Activated T-cell treated with anti-CD3 and anti-CD28 coated beads, Interleukin-2, amount 50 U/mL, for 72 hours (primary cell): ENCODE measurements around the gene ILF2. TPM values are rescaled to one million over a fixed set of nuclear protein-coding genes. Genes with fewer than 3 reads are reported as not detected.
"Not testable (repeated sequence)": the region's sequence is repeated elsewhere in the genome, so short reads cannot be mapped to it uniquely, and the experiment has no call there.

Experiments
- ATAC-seq, 2 donors: fragments of 150-1000 bp; cut with Tn5 transposase; replicated peaks in 1 of 2; 2 replicates each; pipeline ENCODE4 v1.10.0; 2021; ENCODE audit warnings: moderate library complexity in 2 of 2, mild to moderate bottlenecking in 1 of 2
- DNase-seq, 2 donors: peaks; one replicate each; pipeline ENCODE4 v3.0.0; 2021 to 2022; ENCODE audit warnings: mixed read lengths in 1 of 2
- H3K27ac Mint-ChIP-seq: one replicate; pipeline ENCODE4 v1.8.0; 2022; ENCODE audit warnings: mild to moderate bottlenecking, moderate library complexity, mixed read lengths
- H3K27me3 Mint-ChIP-seq: one replicate; pipeline ENCODE4 v1.8.0; 2022; ENCODE audit warnings: low read depth, mixed read lengths
- H3K36me3 Mint-ChIP-seq, 2 donors: one replicate each; pipeline ENCODE4 v1.8.0; 2022; ENCODE audit warnings: mixed read lengths in 2 of 2, mild to moderate bottlenecking in 1 of 2; ENCODE audit not compliant: insufficient read depth in 2 of 2
- H3K4me1 Mint-ChIP-seq: one replicate; pipeline ENCODE4 v1.8.0; 2022; ENCODE audit warnings: low read depth, mixed read lengths
- H3K4me3 Mint-ChIP-seq, 2 donors: one replicate each; pipeline ENCODE4 v1.8.0; 2022; ENCODE audit warnings: mild to moderate bottlenecking in 2 of 2, mixed read lengths in 2 of 2, moderate library complexity in 2 of 2
- H3K9me3 Mint-ChIP-seq, 2 donors: one replicate each; pipeline ENCODE4 v1.8.0; 2022; ENCODE audit warnings: mixed read lengths in 2 of 2
- total RNA-seq, 2 donors: library from RNA; stranded (reverse); gene quantifications; one replicate each; pipeline ENCODE4 v1.2.3, GENCODE V29; 2022

The ILF2 gene
- total RNA-seq, 2 donors from 2014 or later = 245 to 312 TPM

DNA sequence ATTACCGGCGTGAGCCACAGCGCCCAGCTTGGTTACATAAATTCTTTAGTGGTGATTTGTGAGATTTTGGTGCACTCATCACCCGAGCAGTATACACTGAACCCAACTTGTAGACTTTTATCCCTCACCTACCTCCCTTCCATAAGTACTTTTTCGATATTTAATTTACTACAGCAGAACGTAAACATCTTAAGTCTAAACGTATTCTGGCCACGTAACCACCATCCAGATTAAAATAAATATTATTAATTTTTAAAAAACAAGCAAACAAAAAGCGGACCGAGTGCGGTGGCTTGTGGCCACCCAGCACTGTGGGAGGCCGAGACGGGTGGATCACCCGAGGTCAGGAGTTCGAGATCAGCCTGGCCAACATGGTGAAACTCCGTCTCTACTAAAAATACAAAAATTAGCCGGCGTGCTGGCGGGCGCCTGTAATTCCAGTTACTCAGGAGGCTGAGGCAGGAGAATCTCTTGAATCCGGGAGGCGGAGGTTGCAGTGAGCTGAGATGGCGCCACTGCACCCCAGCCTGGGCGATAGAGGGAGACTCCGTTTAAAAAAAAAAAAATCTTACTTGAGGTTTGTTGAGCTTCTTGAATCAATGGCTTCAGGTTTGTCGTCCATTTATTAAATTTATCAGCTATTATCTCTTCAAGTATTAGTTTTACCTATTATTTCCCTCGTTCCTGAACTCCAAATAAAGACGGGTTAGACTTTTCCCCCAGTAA is 998 bp upstream of the ILF2 start:
- H3K27me3 Mint-ChIP-seq, H3K4me3 Mint-ChIP-seq, H3K9me3 Mint-ChIP-seq, H3K4me1 Mint-ChIP-seq: not testable (repeated sequence)
- peak; percentile 43 to 50 for ATAC-seq
- Mint-ChIP-seq H3K36me3 (peaks cover 17 to 34% of the 10 kb centered on the region in 2 donors), H3K27ac (peak overlapping the region; percentile 95)
- DNase-seq = peak; percentile 60

DNA sequence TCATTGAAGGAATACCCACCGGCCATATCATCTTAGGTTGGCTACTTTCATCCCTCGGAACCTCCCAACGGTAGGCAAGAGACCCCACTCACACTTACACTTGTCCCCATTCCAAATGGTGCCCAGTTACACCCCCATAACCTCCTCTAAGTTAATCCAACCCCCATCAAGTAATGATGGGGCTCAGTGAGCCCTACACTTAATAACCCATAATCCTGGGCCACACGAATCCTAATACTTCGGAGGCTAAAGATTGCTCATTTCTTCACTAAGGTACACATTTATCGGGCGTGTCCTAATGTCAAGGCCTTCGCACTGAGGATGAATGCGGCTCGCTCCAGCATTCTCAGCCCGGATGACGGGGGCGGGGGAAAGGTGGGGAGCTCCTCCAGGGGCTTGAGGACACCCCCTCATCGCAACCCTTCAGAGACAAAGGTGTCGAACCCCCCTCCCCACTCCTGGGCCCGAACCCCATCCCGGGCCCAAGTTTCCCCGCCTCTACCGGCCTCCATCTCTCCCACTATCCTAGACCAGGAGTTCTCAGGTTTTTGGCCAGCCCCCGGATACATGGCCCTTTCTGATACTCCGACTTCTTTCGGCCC is 435 bp downstream of the ILF2 start:
- DNase-seq = peak; percentile 28 to 32
- Mint-ChIP-seq H3K27ac (peak overlapping the region; percentile 86), H3K36me3 (peaks cover 21 to 44% of the 10 kb centered on the region in 2 donors), H3K4me3 (no peak overlapping the region), H3K9me3 (no peaks in the 10 kb centered on the region), H3K4me1 (peaks cover 13% of the 10 kb centered on the region), H3K27me3 (no peaks in the 10 kb centered on the region)
- no peak for ATAC-seq

DNA sequence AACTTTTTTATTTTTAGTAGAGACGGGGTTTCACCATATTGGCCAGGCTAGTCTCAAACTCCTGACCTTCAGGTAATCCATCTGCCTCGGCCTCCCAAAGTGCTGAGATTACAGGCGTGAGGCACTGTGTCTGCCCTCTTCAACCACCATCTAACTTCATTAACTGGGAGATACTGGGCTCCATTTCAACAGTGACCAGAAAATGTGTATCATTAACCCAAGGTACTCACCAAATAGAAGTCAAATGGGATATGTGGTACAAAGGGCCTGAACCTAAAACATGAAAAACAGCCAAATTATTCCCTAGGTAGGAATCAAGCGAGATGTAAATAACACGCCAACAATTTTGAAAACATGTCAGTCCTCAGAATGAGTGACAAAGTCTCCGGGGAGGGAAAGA is 1.2 kb downstream of the ILF2 start:
- Mint-ChIP-seq H3K4me1 (peaks cover 13% of the 10 kb centered on the region), H3K4me3 (no peak overlapping the region), H3K9me3 (no peaks in the 10 kb centered on the region), H3K27ac (peak overlapping the region; percentile 86), H3K36me3 (peaks cover 24 to 50% of the 10 kb centered on the region in 2 donors), H3K27me3 (no peaks in the 10 kb centered on the region)
- DNase-seq (no peak), ATAC-seq (no peak)

DNA sequence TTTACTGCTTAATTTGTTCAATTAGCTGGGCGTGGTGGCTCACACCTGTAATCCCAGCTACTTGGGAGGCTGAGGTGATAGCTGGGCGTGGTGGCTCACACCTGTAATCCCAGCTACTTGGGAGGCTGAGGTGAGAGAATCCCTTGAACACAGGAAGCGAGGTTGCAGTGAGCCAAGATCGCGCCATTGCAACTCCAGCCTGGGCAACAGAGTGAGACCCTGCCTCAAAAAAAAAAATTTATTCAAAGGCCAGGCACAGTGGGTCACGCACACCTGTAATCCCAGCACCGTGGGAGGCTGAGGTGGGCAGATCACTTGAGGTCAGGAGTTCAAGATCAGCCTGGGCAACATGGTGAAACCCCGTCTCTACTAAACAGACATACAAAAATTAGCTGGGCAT is 2.1 kb downstream of the ILF2 start:
- H3K27me3 Mint-ChIP-seq, H3K4me3 Mint-ChIP-seq, DNase-seq, ATAC-seq, H3K9me3 Mint-ChIP-seq: not testable (repeated sequence)
- H3K36me3 Mint-ChIP-seq = peaks cover 24 to 52% of the 10 kb centered on the region in 2 donors
- peak overlapping the region; percentile 89 for H3K27ac Mint-ChIP-seq
- peaks cover 13% of the 10 kb centered on the region for H3K4me1 Mint-ChIP-seq

- ATAC-seq = no peak
- no peak for DNase-seq
- Mint-ChIP-seq H3K4me3 (peak overlapping the region in 1 of 2 donors; percentile 64), H3K36me3 (peaks cover 24 to 55% of the 10 kb centered on the region in 2 donors), H3K27me3 (no peaks in the 10 kb centered on the region), H3K9me3 (no peaks in the 10 kb centered on the region), H3K27ac (peak overlapping the region; percentile 89), H3K4me1 (peaks cover 11% of the 10 kb centered on the region)
These were observed 3.4 kb downstream of the ILF2 start for GRCh38 chr1:153667439-153667838.

GRCh38 chr1:153663211-153663610 is 7.6 kb downstream of the ILF2 start:
- ATAC-seq = no peak
- Mint-ChIP-seq H3K27me3 (no peaks in the 10 kb centered on the region), H3K4me1 (peaks cover 28% of the 10 kb centered on the region), H3K4me3 (no peak overlapping the region), H3K9me3 (no peaks in the 10 kb centered on the region), H3K27ac (no peak overlapping the region), H3K36me3 (peaks cover 13 to 52% of the 10 kb centered on the region in 2 donors)
- no peak for DNase-seq

- H3K36me3 Mint-ChIP-seq = peaks cover 8 to 42% of the 10 kb centered on the region in 2 donors
- ATAC-seq = no peak
- H3K9me3 Mint-ChIP-seq = no peaks in the 10 kb centered on the region
- H3K27ac Mint-ChIP-seq = no peak overlapping the region
- H3K27me3 Mint-ChIP-seq = no peaks in the 10 kb centered on the region
- H3K4me1 Mint-ChIP-seq = peaks cover 34% of the 10 kb centered on the region
- H3K4me3 Mint-ChIP-seq = no peak overlapping the region
- DNase-seq = no peak
These were observed 8.5 kb downstream of the ILF2 start for GRCh38 chr1:153662269-153662668.

GRCh38 chr1:153661111-153661708 is 9.6 kb downstream of the ILF2 start:
- Mint-ChIP-seq H3K27me3 (no peaks in the 10 kb centered on the region), H3K4me3 (peak overlapping the region in 1 of 2 donors; percentile 29), H3K9me3 (no peaks in the 10 kb centered on the region), H3K4me1 (peaks cover 30% of the 10 kb centered on the region), H3K36me3 (peaks cover 8 to 36% of the 10 kb centered on the region in 2 donors), H3K27ac (peak overlapping the region; percentile 74)
- no peak for DNase-seq
- ATAC-seq = no peak

DNA sequence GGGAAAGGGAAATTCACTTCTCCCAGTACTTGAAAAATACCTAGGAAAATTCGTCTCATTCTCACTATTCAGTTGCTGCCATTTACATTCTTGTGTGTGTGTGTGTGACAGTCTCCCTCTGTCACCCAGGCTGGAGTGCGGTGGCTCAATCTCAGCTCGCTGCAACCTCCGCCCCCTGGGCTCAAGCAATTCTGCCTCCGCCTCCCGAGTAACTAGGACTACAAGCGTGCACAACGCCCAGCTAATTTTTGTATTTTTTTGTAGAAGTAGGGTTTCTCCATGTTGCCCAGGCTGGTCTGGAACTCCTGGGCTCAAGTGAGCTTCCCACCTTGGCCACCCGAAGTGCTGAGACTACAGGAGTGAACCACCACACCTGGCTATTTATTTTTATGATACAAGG is 11.1 kb downstream of the ILF2 start:
- peaks cover 28% of the 10 kb centered on the region for H3K4me1 Mint-ChIP-seq
- peak overlapping the region; percentile 85 for H3K27ac Mint-ChIP-seq
- ATAC-seq = no peak
- peaks cover 1 to 22% of the 10 kb centered on the region in 2 donors for H3K36me3 Mint-ChIP-seq
- H3K27me3 Mint-ChIP-seq = no peaks in the 10 kb centered on the region
- peak overlapping the region; percentile 90 to 97 for H3K4me3 Mint-ChIP-seq
- no peaks in the 10 kb centered on the region for H3K9me3 Mint-ChIP-seq
- no peak for DNase-seq

GRCh38 chr1:153659175-153659534 is 11.6 kb downstream of the ILF2 start:
- ATAC-seq = no peak

DNA sequence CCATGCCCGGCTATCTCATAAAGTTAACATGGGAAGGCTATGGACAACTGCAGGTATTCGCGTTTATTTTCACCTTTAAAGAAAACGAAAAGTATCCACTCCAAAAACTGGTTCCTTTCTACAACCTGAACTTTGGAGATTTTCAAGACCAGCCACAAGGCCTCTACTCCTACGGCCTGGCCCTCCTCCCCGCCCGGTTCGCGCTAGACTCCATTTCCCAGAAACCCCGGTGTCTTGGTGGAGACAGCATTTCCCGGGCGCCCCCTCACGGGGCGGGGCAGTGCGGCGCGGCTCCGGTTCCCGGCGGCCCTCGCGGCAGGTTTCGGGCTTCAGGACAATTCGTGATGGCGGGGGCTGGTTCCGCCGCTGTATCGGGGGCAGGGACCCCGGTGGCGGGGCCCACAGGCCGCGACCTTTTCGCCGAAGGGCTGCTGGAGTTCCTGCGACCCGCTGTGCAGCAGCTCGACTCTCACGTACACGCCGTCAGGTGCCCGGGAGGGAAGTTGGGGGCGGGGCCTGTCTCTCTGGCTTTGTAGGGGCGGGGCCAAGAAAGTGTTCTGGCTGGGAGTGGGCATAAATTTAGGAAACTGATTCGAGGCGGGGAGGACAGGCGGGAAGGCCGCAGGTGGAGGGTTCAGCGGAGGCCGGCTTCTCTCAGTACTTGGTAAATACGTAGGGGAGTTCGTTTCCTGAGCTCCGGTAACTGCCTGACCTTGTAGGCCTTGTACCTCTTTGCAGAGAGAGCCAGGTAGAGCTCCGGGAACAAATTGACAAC is 12.2 kb downstream of the ILF2 start, which contains the start of gene SNAPIN:
TSS of gene SNAPIN (plus strand) at position 304 of the 775 bp plus-strand sequence. CDS start at position 345, 41 bp downstream.
- peak within 1 kb of the TSS; percentile 85 for H3K27ac Mint-ChIP-seq
- peak; percentile 95 for DNase-seq

More at GRCh38 chr1:153659175-153659534, 11.6 kb downstream of the ILF2 start:
- Mint-ChIP-seq H3K4me1 (peaks cover 28% of the 10 kb centered on the region), H3K27me3 (no peaks in the 10 kb centered on the region), H3K9me3 (no peaks in the 10 kb centered on the region), H3K36me3 (peaks cover 1 to 22% of the 10 kb centered on the region in 2 donors), H3K27ac (peak overlapping the region; percentile 85), H3K4me3 (peak overlapping the region; percentile 90 to 97)
- DNase-seq = no peak

GRCh38 chr1:153655333-153655732 is 15.5 kb downstream of the ILF2 start:
- H3K27ac Mint-ChIP-seq = no peak overlapping the region
- H3K27me3 Mint-ChIP-seq = no peaks in the 10 kb centered on the region
- H3K36me3 Mint-ChIP-seq = no peaks in the 10 kb centered on the region
- H3K4me3 Mint-ChIP-seq = no peak overlapping the region
- ATAC-seq = no peak
- H3K4me1 Mint-ChIP-seq = peaks cover 20% of the 10 kb centered on the region
- no peaks in the 10 kb centered on the region for H3K9me3 Mint-ChIP-seq
- DNase-seq = no peak

More for the DNA sequence above, 12.2 kb downstream of the ILF2 start, which contains the start of gene SNAPIN:
- Mint-ChIP-seq H3K36me3 (peaks cover 1 to 20% of the 10 kb centered on the region in 2 donors), H3K9me3 (no peaks in the 10 kb centered on the region), H3K4me1 (peaks cover 28% of the 10 kb centered on the region), H3K4me3 (peak within 1 kb of the TSS; percentile 90 to 97), H3K27me3 (no peaks in the 10 kb centered on the region)
- peak; percentile 94 for ATAC-seq
